Activated CD8-positive, alpha-beta memory T cell treated with anti-CD3 and anti-CD28 coated beads for 24 hours (primary cell): ENCODE results near the gene TANGO2.

Source experiments
- DNase-seq: peaks from one replicate; pipeline ENCODE4 v3.0.0-alpha.2; 2020

The TANGO2 gene

GRCh38 chr22:20109411-20110358 lies 88.8 kb downstream of the TANGO2 start:
- peak; percentile 66 for DNase-seq

GRCh38 chr22:20110359-20110985 lies 89.6 kb downstream of the TANGO2 start:
- no peak for DNase-seq

- DNase-seq = peak; percentile 74
Measured at GRCh38 chr22:20111045-20111688, 90.3 kb downstream of the TANGO2 start.

- peak; percentile 69 for DNase-seq
Measured at GRCh38 chr22:20111689-20112622, 91.0 kb downstream of the TANGO2 start.

GRCh38 chr22:20112623-20113511 lies 92.0 kb downstream of the TANGO2 start:
- no peak for DNase-seq

GRCh38 chr22:20113551-20114310 lies 92.8 kb downstream of the TANGO2 start:
- no peak for DNase-seq

GRCh38 chr22:20114506-20115475 lies 93.9 kb downstream of the TANGO2 start:
- DNase-seq = no peak

- no peak for DNase-seq
Measured at GRCh38 chr22:20115691-20116375, 94.9 kb downstream of the TANGO2 start, which contains the start of gene RANBP1. TSS of gene RANBP1 (plus strand) at chr22:20116104. CDS start at chr22:20116185, 81 bp downstream.

GRCh38 chr22:20116376-20116950 lies 95.6 kb downstream of the TANGO2 start:
- DNase-seq = no peak
